Breast epithelium (tissue), 3 donors: ENCODE results near the gene FGA.

Source experiments
- CTCF ChIP-seq, 3 donors: fragments of 450-650 bp; IDR thresholded peaks; one replicate each; pipeline ENCODE4 v1.5.1; 2016 to 2017; ENCODE audit warnings: antibody characterized with exemption in 3 of 3, mild to moderate bottlenecking in 3 of 3, moderate library complexity in 3 of 3
- POLR2A ChIP-seq: fragments of 450-650 bp; IDR thresholded peaks from one replicate; pipeline ENCODE4 v1.6.1; 2016; ENCODE audit warnings: antibody characterized with exemption, mild to moderate bottlenecking, moderate library complexity
- POLR2AphosphoS5 ChIP-seq, 3 donors: sonication (generic); formaldehyde crosslinking; IDR thresholded peaks; one replicate each; pipeline ENCODE4 v1.6.1; 2017; ENCODE audit warnings: antibody characterized with exemption in 3 of 3

- no peak for TF ChIP-seq CTCF (IDR thresholded peaks at IDR 0.05)
- no peak for TF ChIP-seq POLR2AphosphoS5 (IDR thresholded peaks at IDR 0.05)
- no peak for TF ChIP-seq POLR2A
Observed at GRCh38 chr4:154569584-154569983, 21.0 kb downstream of the FGA start.
